Right lobe of liver (tissue), 6 donors: Measurements from ENCODE around the gene KLHL24. TPM values are rescaled to one million over a fixed set of nuclear protein-coding genes. Genes with fewer than 3 reads are reported as not detected.
"Not testable (repeated sequence)": the region's sequence is repeated elsewhere in the genome, so short reads cannot be mapped to it uniquely, and the experiment has no call there.

Experiments used
- ATAC-seq, 4 donors: fragments of 200-7000 bp; cut with Tn5 transposase; one replicate each; pipeline ENCODE4 v1.9.1; 2020; ENCODE audit warnings: mild to moderate bottlenecking in 4 of 4, moderate library complexity in 4 of 4
- DNase-seq, 3 donors: peaks; one replicate each; pipeline ENCODE4 v3.0.0-alpha.2; 2020
- H3K27ac ChIP-seq, 3 donors: fragments of 200-600 bp; one replicate each; pipeline ENCODE4 v1.8.0; 2022
- H3K27me3 ChIP-seq, 2 donors: fragments of 200-600 bp; one replicate each; pipeline ENCODE4 v1.8.0; 2022
- H3K36me3 ChIP-seq, 4 donors: fragments of 200-600 bp; sonication (generic) in 1 of 4; one replicate each; pipeline versions ENCODE4 v1.5.1 to v1.8.0; 2017 to 2022; ENCODE audit warnings: control low read depth in 1 of 4
- H3K4me1 ChIP-seq, 4 donors: fragments of 200-600 bp; sonication (generic) in 1 of 4; one replicate each; pipeline versions ENCODE4 v1.5.1 to v1.8.0; 2017 to 2022; ENCODE audit warnings: control low read depth in 1 of 4
- H3K4me3 ChIP-seq, 3 donors: fragments of 200-600 bp; one replicate each; pipeline ENCODE4 v1.8.0; 2022
- H3K9me3 ChIP-seq, 4 donors: fragments of 200-600 bp; sonication (generic) in 1 of 4; one replicate each; pipeline versions ENCODE4 v1.5.1 to v1.8.0; 2017 to 2022; ENCODE audit warnings: control low read depth in 1 of 4
- CTCF ChIP-seq, 4 donors: fragments of 200-600 bp in 3 of 4; fragments of 450-650 bp in 1 of 4; IDR thresholded peaks; one replicate each; pipeline versions ENCODE4 v1.5.1 to v1.8.0; 2016 to 2022; ENCODE audit warnings: antibody characterized with exemption in 4 of 4, mild to moderate bottlenecking in 2 of 4
- POLR2A ChIP-seq: fragments of 450-650 bp; IDR thresholded peaks from one replicate; pipeline ENCODE4 v1.6.1; 2017; ENCODE audit warnings: antibody characterized with exemption, mild to moderate bottlenecking
- WGBS: methylation state at CpG from one replicate; pipeline ENCODE4 v1.1.6; 2018; ENCODE audit warnings: low coverage, low lambda C conversion rate; ENCODE audit not compliant: insufficient coverage; ENCODE audit errors: missing lambda C conversion rate; 5-methylcytosine and 5-hydroxymethylcytosine counted together
- intact Hi-C, 2 donors: fragments of 100-400 bp; cut with DNase I; formaldehyde crosslinking; loops; one replicate each; pipeline versions ENCODE4 v1.11.2 to v1.14.1; 2022
- total RNA-seq, 6 experiments: library from RNA; depleted of rRNA in 2 of 6; stranded (reverse); fragments of >200 nt in 2 of 6; fragmentation: NEBNext Ultra II Directional in 3 of 6; extraction: Animal tissue kit (Norgen Biotek cat#: 25700) in 3 of 6; gene quantifications; one replicate each; pipeline versions ENCODE4 v1.1.0 to v1.2.4, GENCODE V29; 2016 to 2023
- donor health status: DM: no; HTN: yes; CAD: no.
- donor health status: DM: no; HTN: no; CAD: no.
- donor health status: DM: no; HTN: no; CAD: no.
- donor health status: DM: no; HTN: yes; CAD: no.
- donor health status: DM: no; HTN: yes; CAD: no.

Gene KLHL24
- total RNA-seq, 6 experiments from 2014 or later = 26.3 to 43.9 (median 32.0) TPM

GRCh38 chr3:183613366-183614285, 21.8 kb upstream of the KLHL24 start:
- DNase-seq = no peak
- Histone ChIP-seq H3K4me1 (no peaks in the 10 kb centered on the region), H3K27me3 (no peaks in the 10 kb centered on the region), H3K4me3 (no peak overlapping the region), H3K9me3 (no peaks in the 10 kb centered on the region), H3K27ac (no peak overlapping the region), H3K36me3 (no peaks in the 10 kb centered on the region)
- 87% methylated on average over 6 of the region's 7 CpGs for WGBS
- ATAC-seq = no peak
- intact Hi-C loops = no loop called here
- TF ChIP-seq POLR2A (no peak), CTCF (IDR thresholded peaks at IDR 0.05) (no peak)

GRCh38 chr3:183618542-183618941, 16.9 kb upstream of the KLHL24 start:
- WGBS = 86% methylated on average over 1 of the region's 2 CpGs

GRCh38 chr3:183619010-183619409, 16.4 kb upstream of the KLHL24 start:
- no peak for TF ChIP-seq POLR2A
- no peak overlapping the region for H3K27ac ChIP-seq
- no peak for ATAC-seq
- DNase-seq = no peak
- intact Hi-C loops = no loop called here
- no peak overlapping the region for H3K4me3 ChIP-seq
- no peaks in the 10 kb centered on the region for H3K9me3 ChIP-seq
- no peaks in the 10 kb centered on the region for H3K4me1 ChIP-seq
- 79% methylated on average over 4 of the region's 4 CpGs for WGBS
- no peaks in the 10 kb centered on the region for H3K27me3 ChIP-seq
- no peaks in the 10 kb centered on the region for H3K36me3 ChIP-seq

More at GRCh38 chr3:183618542-183618941, 16.9 kb upstream of the KLHL24 start:
- DNase-seq = no peak
- H3K4me1 ChIP-seq = no peaks in the 10 kb centered on the region
- ATAC-seq = no peak
- no peak for TF ChIP-seq CTCF (IDR thresholded peaks at IDR 0.05)
- TF ChIP-seq POLR2A = no peak
- intact Hi-C loops = no loop called here
- H3K4me3 ChIP-seq = no peak overlapping the region
- no peaks in the 10 kb centered on the region for H3K36me3 ChIP-seq
- no peaks in the 10 kb centered on the region for H3K27me3 ChIP-seq
- H3K27ac ChIP-seq = no peak overlapping the region
- H3K9me3 ChIP-seq = no peaks in the 10 kb centered on the region

GRCh38 chr3:183619624-183620251, 15.7 kb upstream of the KLHL24 start:
- no peak for DNase-seq
- Histone ChIP-seq H3K9me3 (no peaks in the 10 kb centered on the region), H3K4me3 (no peak overlapping the region), H3K27me3 (no peaks in the 10 kb centered on the region), H3K27ac (no peak overlapping the region), H3K4me1 (no peaks in the 10 kb centered on the region), H3K36me3 (no peaks in the 10 kb centered on the region)
- ATAC-seq = no peak
- TF ChIP-seq CTCF (IDR thresholded peaks at IDR 0.05) = no peak
- TF ChIP-seq POLR2A = no peak
- intact Hi-C loops = no loop called here

- intact Hi-C loops = no loop called here
- H3K4me3 ChIP-seq = no peak overlapping the region
- no peaks in the 10 kb centered on the region for H3K27me3 ChIP-seq
- H3K4me1 ChIP-seq = no peaks in the 10 kb centered on the region
- no peaks in the 10 kb centered on the region for H3K36me3 ChIP-seq
- TF ChIP-seq POLR2A = no peak
- no peak for TF ChIP-seq CTCF (IDR thresholded peaks at IDR 0.05)
- 82% methylated on average over 1 of the region's 1 CpG for WGBS
- H3K27ac ChIP-seq = no peak overlapping the region
- no peak for ATAC-seq
- H3K9me3 ChIP-seq = no peaks in the 10 kb centered on the region
- no peak for DNase-seq
Measured at GRCh38 chr3:183620252-183620628, 15.2 kb upstream of the KLHL24 start.

GRCh38 chr3:183622473-183622872, 12.9 kb upstream of the KLHL24 start:
- H3K9me3 ChIP-seq, DNase-seq, ATAC-seq, H3K36me3 ChIP-seq, H3K4me1 ChIP-seq, H3K4me3 ChIP-seq, H3K27ac ChIP-seq, intact Hi-C loops, H3K27me3 ChIP-seq: not testable (repeated sequence)
- 92% methylated on average over 2 of the region's 2 CpGs for WGBS
